NOMO-1 treated with DMSO at 0.1 percent for 48 hours (cell line): Measurements from ENCODE around the gene GAD1.
A peak's percentile ranks its signal among the peaks of the same experiment; 100 is the strongest.

Experiments
- DNase-seq: peaks from one replicate; lab custom pipeline; 2025; ENCODE audit not compliant: unreplicated experiment; lab: John Stamatoyannopoulos, UW

Gene GAD1

DNA sequence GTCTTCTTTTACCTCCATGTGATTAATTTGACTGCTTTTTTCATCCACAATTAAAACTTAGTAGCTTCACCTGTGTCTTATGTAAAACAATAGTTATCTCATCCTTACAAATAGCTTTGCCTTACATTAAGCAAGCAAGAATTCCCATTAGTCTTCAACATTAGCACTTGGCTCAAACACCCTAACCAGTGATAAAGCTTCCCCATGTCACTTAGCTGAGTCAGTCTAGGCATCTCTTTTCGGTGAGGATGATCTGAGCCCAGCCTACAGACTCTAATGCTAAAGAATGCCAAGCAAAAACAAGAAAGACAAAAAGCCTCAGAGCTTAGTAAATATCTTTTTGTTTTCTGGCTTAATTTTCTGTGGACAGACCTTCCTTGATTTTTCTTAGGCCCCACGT is 26.1 kb downstream of the GAD1 start:
- no peak for DNase-seq

GRCh38 chr2:170843656-170844055 is 27.0 kb downstream of the GAD1 start:
- peak; percentile 66 for DNase-seq

GRCh38 chr2:170845343-170845742 is 28.7 kb downstream of the GAD1 start:
- no peak for DNase-seq

- DNase-seq: no peak
These were observed 29.6 kb downstream of the GAD1 start for GRCh38 chr2:170846314-170846713.

- no peak for DNase-seq
These were observed 31.0 kb downstream of the GAD1 start for GRCh38 chr2:170847716-170848115.

GRCh38 chr2:170848587-170848986 is 31.9 kb downstream of the GAD1 start:
- no peak for DNase-seq

DNA sequence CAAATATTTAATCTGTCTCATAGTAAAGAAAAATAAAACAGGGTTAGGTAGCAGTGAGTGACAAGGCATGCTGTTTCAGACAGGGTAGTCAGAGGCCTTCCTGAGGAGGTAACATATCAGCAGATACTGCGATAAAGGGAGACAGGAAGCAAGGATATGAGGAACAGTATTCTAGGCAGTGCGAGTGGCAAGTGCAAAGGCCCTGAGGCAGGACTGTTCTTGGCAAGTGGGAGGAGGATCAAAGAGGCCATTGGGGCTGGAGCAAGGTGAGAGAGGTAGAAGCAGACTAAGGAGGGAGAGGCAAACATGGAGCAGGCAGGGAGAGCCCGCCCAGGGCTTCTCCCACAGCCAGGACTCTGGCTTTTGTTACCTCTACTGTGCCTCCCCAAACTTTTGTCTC is 33.6 kb downstream of the GAD1 start:
- DNase-seq: no peak

- no peak for DNase-seq
These were observed 34.9 kb downstream of the GAD1 start for GRCh38 chr2:170851635-170852034.

DNA sequence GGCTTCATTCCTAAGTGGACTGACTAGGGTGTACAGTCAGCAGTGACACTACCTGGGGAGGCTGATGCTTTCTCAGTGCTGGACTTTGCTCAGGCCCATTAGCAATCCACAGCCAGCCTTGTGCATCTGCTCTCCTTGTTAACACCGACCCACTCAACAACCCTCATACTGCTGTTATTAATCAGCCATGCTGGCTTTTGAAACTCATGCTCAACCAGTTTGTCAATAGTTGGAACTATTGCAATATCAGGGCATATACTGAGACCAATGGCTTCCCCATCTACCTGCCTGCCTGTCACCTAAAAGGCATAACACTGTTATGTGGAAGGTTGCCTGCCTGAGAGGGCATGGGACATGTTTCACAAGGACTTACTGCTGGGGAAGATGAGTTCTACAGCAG is 39.4 kb downstream of the GAD1 start:
- no peak for DNase-seq

- no peak for DNase-seq
These were observed 45.7 kb downstream of the GAD1 start for GRCh38 chr2:170862286-170862902.

DNA sequence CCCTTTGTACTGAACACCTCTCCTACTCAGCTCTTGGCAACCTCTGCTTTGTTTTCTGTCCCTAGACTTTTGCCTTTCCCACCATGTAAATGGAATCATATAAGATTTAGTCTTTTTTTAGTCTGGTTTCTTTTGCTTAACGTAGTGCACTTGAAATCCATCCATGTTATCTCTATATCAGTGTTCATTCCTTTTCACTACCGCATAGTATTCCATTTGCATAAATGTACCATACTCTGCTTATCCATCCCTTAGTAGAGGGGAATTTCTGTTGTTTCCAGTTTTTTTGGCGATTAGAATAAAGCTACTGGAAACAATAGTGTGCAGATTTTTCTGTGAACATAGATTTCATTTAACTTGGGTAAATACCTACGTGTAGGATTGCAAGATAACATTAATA is 46.4 kb downstream of the GAD1 start:
- no peak for DNase-seq

- DNase-seq: no peak
These were observed 52.3 kb downstream of the GAD1 start for GRCh38 chr2:170869036-170869435.

GRCh38 chr2:170869461-170869860 is 52.8 kb downstream of the GAD1 start:
- DNase-seq: no peak

DNA sequence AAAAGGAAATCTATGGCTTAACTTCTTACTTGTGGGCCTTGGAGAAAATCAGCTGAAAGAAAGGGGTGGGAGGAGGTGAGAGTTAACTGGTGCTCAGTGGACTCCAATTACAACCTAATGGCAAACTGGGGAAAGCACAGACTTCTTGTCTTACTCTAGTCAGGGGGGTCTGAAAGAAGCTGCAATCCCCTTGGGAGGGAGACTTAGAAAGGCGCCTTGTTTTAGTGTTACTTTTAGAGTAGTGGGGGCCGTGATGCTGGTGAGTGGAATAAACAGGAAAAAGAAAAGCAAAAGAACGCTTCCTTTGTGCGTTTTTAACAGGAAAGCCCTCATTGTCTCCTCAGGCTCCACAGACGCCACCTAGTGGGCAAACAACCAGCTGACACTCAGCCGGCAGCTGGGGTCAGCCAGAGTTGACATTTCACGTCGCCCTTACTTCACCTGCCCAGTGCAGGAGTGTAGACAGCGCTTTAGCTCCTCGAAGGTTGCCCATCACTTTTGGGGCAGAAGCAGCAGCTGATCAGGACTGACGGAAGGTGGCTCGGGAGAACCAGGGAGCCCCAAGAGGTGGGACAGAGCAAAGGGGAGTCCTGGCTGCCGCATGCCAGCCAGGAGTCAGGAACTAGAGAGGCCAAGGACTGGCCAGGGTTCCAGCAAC is 56.5 kb downstream of the GAD1 start:
- DNase-seq: peak; percentile 52

GRCh38 chr2:170878066-170878465 is 61.4 kb downstream of the GAD1 start:
- DNase-seq: no peak

DNA sequence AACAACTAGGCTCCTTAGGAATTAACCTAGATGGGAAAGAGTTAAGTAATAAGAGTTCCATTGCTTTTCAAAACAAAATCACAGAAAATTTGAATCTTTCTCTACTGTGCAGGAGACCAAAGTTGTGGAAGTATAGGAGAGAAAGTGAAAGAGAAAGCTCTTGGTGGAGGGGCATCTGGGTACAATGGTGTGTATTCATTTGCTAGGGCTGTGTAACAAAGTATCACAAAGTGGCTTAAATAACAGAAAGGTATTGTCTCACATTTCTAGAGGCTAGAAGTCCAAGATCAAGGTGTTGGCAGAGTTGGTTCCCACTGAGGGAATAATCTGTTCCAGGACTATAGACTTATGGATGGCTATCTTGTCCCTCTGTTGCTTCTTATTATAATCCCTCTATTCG is 61.8 kb downstream of the GAD1 start:
- DNase-seq: peak; percentile 4

GRCh38 chr2:170881840-170882239 is 65.2 kb downstream of the GAD1 start:
- DNase-seq: no peak

DNA sequence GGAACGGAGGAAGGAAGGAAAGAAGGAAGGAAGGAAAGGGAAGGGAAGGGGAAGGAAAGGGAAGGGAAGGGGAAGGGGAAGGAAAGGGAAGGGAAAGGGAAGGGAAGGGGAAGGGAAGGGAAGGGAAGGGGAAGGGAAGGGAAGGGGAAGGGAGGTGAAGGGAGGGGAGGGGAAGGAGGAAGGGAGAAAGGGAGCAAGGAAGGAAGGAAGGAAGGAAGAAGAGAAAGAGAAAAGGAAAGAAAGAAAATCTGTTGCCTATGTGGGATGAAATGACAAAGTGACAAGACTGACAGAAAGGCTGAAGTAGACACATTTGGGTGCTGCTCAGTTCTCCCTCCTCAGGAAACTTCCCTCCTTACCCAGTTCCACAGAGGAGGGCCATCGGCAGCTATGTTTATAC is 66.1 kb downstream of the GAD1 start:
- DNase-seq: no peak

DNA sequence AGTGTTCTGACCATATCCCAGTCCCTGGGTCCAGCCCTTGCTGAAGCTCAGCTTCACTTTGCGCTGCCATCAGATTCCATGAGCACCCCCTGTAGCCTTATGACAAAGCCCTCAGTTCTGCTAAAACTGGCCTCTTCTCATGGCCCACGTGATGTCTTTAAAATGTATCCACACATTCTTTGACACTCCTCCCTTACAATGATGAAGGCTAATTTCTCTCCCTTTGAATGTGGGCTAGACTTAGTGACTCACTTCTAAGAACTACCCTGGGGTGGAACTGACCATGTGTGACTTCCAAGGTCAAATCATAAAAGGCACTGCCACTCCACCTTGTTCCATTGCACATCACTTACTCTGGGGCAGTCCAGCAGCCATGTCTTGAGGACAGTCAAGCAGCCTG is 67.0 kb downstream of the GAD1 start:
- no peak for DNase-seq

- no peak for DNase-seq
These were observed 68.6 kb downstream of the GAD1 start for GRCh38 chr2:170885130-170885791.

DNA sequence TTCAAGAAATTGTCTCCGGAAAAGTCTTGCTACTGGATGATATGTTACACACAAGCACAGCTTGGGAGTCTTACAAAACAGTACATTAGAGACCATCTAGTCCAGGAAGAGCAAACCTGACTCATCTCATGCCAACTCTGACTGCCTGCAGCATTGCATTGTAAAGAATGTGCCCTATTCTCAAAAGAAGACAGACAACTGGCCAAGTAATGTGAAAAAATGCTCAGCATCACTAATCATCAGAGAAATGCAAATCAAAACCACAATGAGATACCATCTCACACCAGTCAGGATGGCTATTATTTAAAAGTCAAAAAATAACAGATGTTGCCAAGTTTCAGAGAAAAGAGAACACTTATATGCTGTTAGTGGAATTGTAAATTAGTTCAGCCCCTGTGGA is 69.7 kb downstream of the GAD1 start:
- no peak for DNase-seq

DNA sequence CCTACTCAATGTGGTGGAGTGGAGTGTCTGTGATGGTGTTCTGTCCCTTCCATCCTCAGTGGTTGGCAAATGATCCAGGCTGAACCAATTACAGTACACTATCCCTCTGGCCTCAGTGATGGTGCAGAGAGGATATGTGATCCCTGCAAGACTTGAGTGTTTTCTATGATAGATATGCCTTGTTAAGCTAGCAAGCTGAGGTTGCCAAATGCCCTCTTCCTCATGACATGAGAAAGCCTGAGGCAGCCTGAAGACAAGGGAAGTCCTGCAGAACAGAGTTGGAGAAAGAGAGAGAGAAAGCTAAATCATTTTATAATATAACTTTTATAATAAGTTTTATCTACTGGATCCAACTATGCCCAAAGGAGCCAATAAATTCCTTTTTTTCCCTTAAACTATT is 70.8 kb downstream of the GAD1 start:
- no peak for DNase-seq

DNA sequence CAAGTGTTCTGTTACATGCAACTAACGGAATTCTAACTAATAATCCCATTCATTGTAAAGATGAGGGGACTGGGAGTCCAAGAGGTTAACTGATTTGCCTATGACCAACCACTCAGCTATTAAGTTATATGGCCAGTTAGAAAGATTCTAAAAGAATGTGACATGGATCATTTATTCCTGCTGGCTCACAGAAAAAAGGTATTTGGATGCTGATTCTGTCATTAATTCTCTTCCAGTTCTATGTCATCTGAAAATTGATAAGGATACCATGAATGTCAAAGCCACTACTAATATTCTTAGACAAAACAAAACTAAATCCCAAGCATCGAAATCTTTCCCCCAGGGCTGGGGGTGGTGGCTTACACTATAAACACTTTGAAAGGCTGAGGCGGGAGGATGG is 71.2 kb downstream of the GAD1 start:
- no peak for DNase-seq
